HepG2 (cell line): ENCODE data around the gene GATA5. TPM values are rescaled to one million over a fixed set of nuclear protein-coding genes. Genes with fewer than 3 reads are reported as not detected.

Experiments used
- ATAC-seq: fragments of 200-7000 bp; cut with Tn5 transposase; 3 replicates; pipeline ENCODE4 v1.9.1; 2020; ENCODE audit warnings: mild to moderate bottlenecking, moderate library complexity
- BruUV-seq: library from RNA; stranded (reverse); fragments of 400-500 nt; replicated peaks from 2 replicates; lab custom pipeline; 2021; lab: Mats Ljungman, UMichigan
- CTCF ChIA-PET: fragments of 300-600 bp; formaldehyde crosslinking; extraction: SDS; loops from one replicate; lab custom pipeline; 2021; ENCODE audit warnings: low total read pairs, inconsistent platforms, low intra/inter-chr PET ratio; lab: Yijun Ruan, JAX
- POLR2A ChIA-PET: fragments of 350-600 bp; sonication (Branson Sonifier 250); formaldehyde crosslinking; loops from one replicate; lab custom pipeline; 2020; ENCODE audit warnings: antibody characterized with exemption, inconsistent platforms; lab: Yijun Ruan, JAX
- DNase-seq: peaks from one replicate; pipeline ENCODE4 v3.0.0-alpha.2; 2015; ENCODE audit warnings: low spot score
- FAIRE-seq: peaks from 3 replicates; lab custom pipeline; 2011; peaks lifted over from hg19 to GRCh38; lab: Jason Lieb, UNC
- H2AFZ ChIP-seq: one replicate; pipeline ENCODE4 v1.6.1; 2011; ENCODE audit warnings: low read length, inconsistent platforms
- H3K27ac ChIP-seq: fragments of 300-600 bp; 3 replicates; pipeline ENCODE4 v1.8.0; 2011; ENCODE audit warnings: mixed run types, mild to moderate bottlenecking, mixed read lengths, low read length, inconsistent platforms; ENCODE audit not compliant: insufficient read depth; ENCODE audit errors: extremely low read length
- H3K27me3 ChIP-seq, 2 experiments: fragments of 200-600 bp in 1 of 2; 2 replicates in 1 of 2; 3 replicates in 1 of 2; pipeline versions ENCODE4 v1.6.0 to v1.8.0; 2011; ENCODE audit warnings: low read length in 2 of 2, mild to moderate bottlenecking in 2 of 2, moderate library complexity in 2 of 2, inconsistent platforms in 1 of 2; ENCODE audit not compliant: insufficient read depth in 2 of 2, control insufficient read depth in 1 of 2
- H3K36me3 ChIP-seq, 2 experiments: fragments of 200-600 bp in 1 of 2; replicated peaks in 1 of 2; 2 replicates in 1 of 2; 3 replicates in 1 of 2; pipeline versions ENCODE4 v1.5.1 to v1.8.0; 2011; ENCODE audit warnings: low read length in 2 of 2, inconsistent platforms in 1 of 2; ENCODE audit not compliant: insufficient read depth in 2 of 2, control insufficient read depth in 1 of 2
- H3K4me1 ChIP-seq: 2 replicates; pipeline ENCODE4 v1.5.1; 2012; ENCODE audit warnings: low read length, inconsistent platforms; ENCODE audit not compliant: insufficient read depth
- H3K4me2 ChIP-seq: 2 replicates; pipeline ENCODE4 v1.6.0; 2011; ENCODE audit warnings: low read depth, low read length, inconsistent platforms
- H3K4me3 ChIP-seq, 3 experiments: fragments of 200-600 bp in 1 of 3; sonication (generic), shearing (Covaris generic) in 1 of 3; replicated peaks in 1 of 3; 2 replicates each; pipeline ENCODE4 v1.5.1; 2011 to 2016; ENCODE audit warnings: low read length in 3 of 3, inconsistent platforms in 2 of 3, low read depth in 2 of 3, mild to moderate bottlenecking in 2 of 3, control low read depth in 1 of 3, mixed read lengths in 1 of 3; ENCODE audit not compliant: insufficient read depth in 1 of 3
- H3K79me2 ChIP-seq: one replicate; pipeline ENCODE4 v1.6.1; 2011; ENCODE audit warnings: low read length, inconsistent platforms; ENCODE audit not compliant: insufficient read depth
- H3K9ac ChIP-seq: 2 replicates; pipeline ENCODE4 v1.6.0; 2011; ENCODE audit warnings: mild to moderate bottlenecking, low read depth, low read length, inconsistent platforms; ENCODE audit not compliant: insufficient read depth
- H3K9me3 ChIP-seq: 2 replicates; pipeline ENCODE4 v1.5.1; 2012; ENCODE audit warnings: mild to moderate bottlenecking, low read length
- H4K20me1 ChIP-seq: 2 replicates; pipeline ENCODE4 v1.6.0; 2011; ENCODE audit warnings: inconsistent platforms, mild to moderate bottlenecking, low read length, moderate library complexity; ENCODE audit not compliant: insufficient read depth
- BCL6 ChIP-seq: IDR thresholded peaks from 2 replicates; pipeline ENCODE4 v1.6.1; 2016; ENCODE audit warnings: missing genetic modification reagents, missing compliant biosample characterization
- DMAP1 ChIP-seq: IDR thresholded peaks from 2 replicates; pipeline ENCODE4 v1.6.1; 2016
- GMEB2 ChIP-seq: IDR thresholded peaks from 2 replicates; pipeline ENCODE4 v1.6.1; 2016; ENCODE audit warnings: missing biosample characterization, missing genetic modification reagents, low read depth
- GPN1 ChIP-seq: sonication (generic); formaldehyde crosslinking; IDR thresholded peaks from 2 replicates; pipeline ENCODE4 v1.5.1; 2020; ENCODE audit warnings: missing genetic modification reagents, borderline replicate concordance
- HDAC1 ChIP-seq: sonication (generic); formaldehyde crosslinking; IDR thresholded peaks from 2 replicates; pipeline ENCODE4 v1.5.1; 2020; ENCODE audit warnings: mild to moderate bottlenecking, missing genetic modification reagents
- HMGA1 ChIP-seq: sonication (generic); formaldehyde crosslinking; conservative IDR thresholded peaks from 2 replicates; pipeline ENCODE4 v1.4.0; 2020; ENCODE audit warnings: missing genetic modification reagents
- HNF4A ChIP-seq: sonication (generic); formaldehyde crosslinking; IDR thresholded peaks from 2 replicates; pipeline ENCODE4 v1.4.0; 2020; ENCODE audit warnings: missing genetic modification reagents
- POLR2G ChIP-seq: fragments of 200-400 bp; formaldehyde crosslinking; IDR thresholded peaks from 2 replicates; pipeline ENCODE4 v1.6.1; 2018; ENCODE audit warnings: mild to moderate bottlenecking, low read depth, low read length, moderate library complexity
- RXRB ChIP-seq: IDR thresholded peaks from 2 replicates; pipeline ENCODE4 v1.6.1; 2016; ENCODE audit warnings: borderline replicate concordance, missing genetic modification reagents, missing compliant biosample characterization
- SRSF1 ChIP-seq: fragments of 200-400 bp; formaldehyde crosslinking; optimal IDR thresholded peaks from 2 replicates; pipeline ENCODE3; 2017; ENCODE audit warnings: mild to moderate bottlenecking, low read depth, low read length, moderate library complexity
- U2AF1 ChIP-seq: fragments of 200-400 bp; formaldehyde crosslinking; optimal IDR thresholded peaks from 2 replicates; pipeline ENCODE3; 2017; ENCODE audit warnings: mild to moderate bottlenecking, low read depth, low read length
- YY1 ChIP-seq: IDR thresholded peaks from 2 replicates; pipeline ENCODE4 v1.6.1; 2011; ENCODE audit warnings: low read length, low read depth, moderate library complexity, mild to moderate bottlenecking; ENCODE audit not compliant: insufficient read depth, insufficient replicate concordance
- ZBTB7A ChIP-seq: sonication (generic); formaldehyde crosslinking; IDR thresholded peaks from 2 replicates; pipeline ENCODE4 v1.8.0; 2022; ENCODE audit warnings: mild to moderate bottlenecking, missing genetic modification reagents
- ZNF207 ChIP-seq: fragments of 450-650 bp; IDR thresholded peaks from 2 replicates; pipeline ENCODE4 v1.6.1; 2016; ENCODE audit warnings: antibody characterized with exemption, borderline replicate concordance
- ZNF460 ChIP-seq: sonication (generic); formaldehyde crosslinking; IDR thresholded peaks from 2 replicates; pipeline ENCODE4 v1.5.1; 2020; ENCODE audit warnings: missing genetic modification reagents, mild to moderate bottlenecking, borderline replicate concordance
- ZNF556 ChIP-seq: sonication (generic); formaldehyde crosslinking; IDR thresholded peaks from 2 replicates; pipeline ENCODE4 v1.4.0; 2020; ENCODE audit warnings: mild to moderate bottlenecking, missing genetic modification reagents, borderline replicate concordance
- ZNF746 ChIP-seq: sonication (generic); formaldehyde crosslinking; IDR thresholded peaks from 2 replicates; pipeline ENCODE4 v1.8.0; 2022; ENCODE audit warnings: mild to moderate bottlenecking, missing genetic modification reagents
- WGBS: methylation state at CpG from one replicate; pipeline ENCODE4 v1.1.6; 2017; ENCODE audit warnings: low lambda C conversion rate; 5-methylcytosine and 5-hydroxymethylcytosine counted together
- in situ Hi-C: cut with HindIII; loops from 2 replicates; pipeline ENCODE4 v1.10.0; 2017; ENCODE audit warnings: low pct_unique_long_range_greater_than_20kb; ENCODE audit not compliant: extremely low pct_ligation_motif_present
- intact Hi-C: fragments of 100-400 bp; cut with micrococcal nuclease; formaldehyde crosslinking; loops from one replicate; pipeline ENCODE4 v1.10.0; 2022; ENCODE audit not compliant: unreplicated experiment
- polyA plus RNA-seq, 8 experiments: library from polyadenylated mRNA; depleted of rRNA in 3 of 8; stranded (reverse) in 7 of 8; unstranded in 1 of 8; fragments of >200 nt; fragmentation: Illumina TruSeq in 4 of 8; extraction: Trizol in 4 of 8; gene quantifications; 2 replicates each; pipeline versions ENCODE4 v1.2.1 to v1.2.3, GENCODE V29; 2011 to 2016; ENCODE audit warnings: low read depth in 4 of 8, missing spikeins in 1 of 8, mixed read lengths in 1 of 8; ENCODE audit not compliant: insufficient read depth in 1 of 8
- total RNA-seq, 5 experiments: library from RNA; depleted of rRNA; stranded (reverse); fragments of >200 nt; fragmentation: Illumina TruSeq; extraction: Trizol; gene quantifications; 2 replicates each; pipeline ENCODE4 v1.2.3, GENCODE V29; 2016; ENCODE audit warnings: low read depth in 1 of 5
- TF ChIP-seq, protein P1 (sequence below): IDR thresholded peaks from 2 replicates; pipeline ENCODE4 v1.6.1; 2016; ENCODE audit warnings: missing compliant biosample characterization, missing genetic modification reagents, borderline replicate concordance
- TF ChIP-seq, protein P2 (sequence below): sonication (generic); formaldehyde crosslinking; IDR thresholded peaks from 2 replicates; pipeline ENCODE4 v1.8.1; 2023; ENCODE audit warnings: missing genetic modification reagents, mild to moderate bottlenecking, borderline replicate concordance
- TF ChIP-seq, protein P3 (sequence below): sonication (generic); formaldehyde crosslinking; IDR thresholded peaks from 2 replicates; pipeline ENCODE4 v1.4.0; 2020; ENCODE audit warnings: missing genetic modification reagents

The GATA5 gene
- total and polyA plus RNA-seq, 2 of the 13 experiments (the other 11 are each of a cell fraction or from before 2014, with no cell fraction given): 0.12 to 0.20 TPM

- intact Hi-C loops: loop anchor here (5.0 kb wide), 1 partner anchor 75 kb away; no protein-coding TSS in a partner anchor
- CTCF ChIA-PET: no interaction called here
- no peaks in the 10 kb centered on the region for H4K20me1 ChIP-seq
- H3K79me2 ChIP-seq: no peaks in the 10 kb centered on the region
- ATAC-seq (peak; percentile 63), DNase-seq (peak; percentile 75), FAIRE-seq (peak; percentile 99)
- WGBS: 9% methylated on average over 13 of the region's 14 CpGs
- H3K4me2 ChIP-seq: peak overlapping the region; percentile 37
- H3K9me3 ChIP-seq: no peaks in the 10 kb centered on the region
- H3K27me3 ChIP-seq: peaks cover 38 to 91% of the 10 kb centered on the region in 2 experiments
- H2AFZ ChIP-seq: no peak overlapping the region
- BruUV-seq: no TSS peak
- no peak overlapping the region for H3K9ac ChIP-seq
- H3K4me3 ChIP-seq: peak overlapping the region in 1 of 3 experiments; percentile 4; a peak in 1 of 6 replicates
- H3K27ac ChIP-seq: no peak overlapping the region
- H3K36me3 ChIP-seq: no peaks in the 10 kb centered on the region
- peaks cover 58% of the 10 kb centered on the region for H3K4me1 ChIP-seq
- in situ Hi-C loops: no loop called here
- POLR2A ChIA-PET: no interaction called here
- TF ChIP-seq ZNF746 (peak; percentile 97), HMGA1 (CRISPR knock-in tag) (no peak), GMEB2 (CRISPR knock-in tag) (no peak), DMAP1 (CRISPR knock-in tag) (0 out of 2 replicates have a peak, but pooled peaks have one; percentile 33), BCL6 (CRISPR knock-in tag) (peak; percentile 66), GPN1 (CRISPR knock-in tag) (no peak), HNF4A (CRISPR knock-in tag) (peak; percentile 66), ZBTB7A (CRISPR knock-in tag) (peak; percentile 61; the same call in 1 of the 2 replicates), SRSF1 (peak; percentile 61), YY1 (no peak), POLR2G (no peak), RXRB (peak; percentile 24; the same call in 1 of the 2 replicates), ZNF207 (no peak), ZNF460 (CRISPR knock-in tag) (no peak), U2AF1 (no peak), ZNF556 (CRISPR knock-in tag) (no peak), HDAC1 (peak; percentile 44; the same call in 1 of the 2 replicates)
- TF ChIP-seq, protein P1, sequence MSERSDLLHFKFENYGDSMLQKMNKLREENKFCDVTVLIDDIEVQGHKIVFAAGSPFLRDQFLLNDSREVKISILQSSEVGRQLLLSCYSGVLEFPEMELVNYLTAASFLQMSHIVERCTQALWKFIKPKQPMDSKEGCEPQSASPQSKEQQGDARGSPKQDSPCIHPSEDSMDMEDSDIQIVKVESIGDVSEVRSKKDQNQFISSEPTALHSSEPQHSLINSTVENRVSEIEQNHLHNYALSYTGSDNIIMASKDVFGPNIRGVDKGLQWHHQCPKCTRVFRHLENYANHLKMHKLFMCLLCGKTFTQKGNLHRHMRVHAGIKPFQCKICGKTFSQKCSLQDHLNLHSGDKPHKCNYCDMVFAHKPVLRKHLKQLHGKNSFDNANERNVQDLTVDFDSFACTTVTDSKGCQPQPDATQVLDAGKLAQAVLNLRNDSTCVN (CRISPR knock-in tag): no peak
- TF ChIP-seq, protein P2, sequence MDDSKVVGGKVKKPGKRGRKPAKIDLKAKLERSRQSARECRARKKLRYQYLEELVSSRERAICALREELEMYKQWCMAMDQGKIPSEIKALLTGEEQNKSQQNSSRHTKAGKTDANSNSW (CRISPR knock-in tag): no peak
- TF ChIP-seq, protein P3, sequence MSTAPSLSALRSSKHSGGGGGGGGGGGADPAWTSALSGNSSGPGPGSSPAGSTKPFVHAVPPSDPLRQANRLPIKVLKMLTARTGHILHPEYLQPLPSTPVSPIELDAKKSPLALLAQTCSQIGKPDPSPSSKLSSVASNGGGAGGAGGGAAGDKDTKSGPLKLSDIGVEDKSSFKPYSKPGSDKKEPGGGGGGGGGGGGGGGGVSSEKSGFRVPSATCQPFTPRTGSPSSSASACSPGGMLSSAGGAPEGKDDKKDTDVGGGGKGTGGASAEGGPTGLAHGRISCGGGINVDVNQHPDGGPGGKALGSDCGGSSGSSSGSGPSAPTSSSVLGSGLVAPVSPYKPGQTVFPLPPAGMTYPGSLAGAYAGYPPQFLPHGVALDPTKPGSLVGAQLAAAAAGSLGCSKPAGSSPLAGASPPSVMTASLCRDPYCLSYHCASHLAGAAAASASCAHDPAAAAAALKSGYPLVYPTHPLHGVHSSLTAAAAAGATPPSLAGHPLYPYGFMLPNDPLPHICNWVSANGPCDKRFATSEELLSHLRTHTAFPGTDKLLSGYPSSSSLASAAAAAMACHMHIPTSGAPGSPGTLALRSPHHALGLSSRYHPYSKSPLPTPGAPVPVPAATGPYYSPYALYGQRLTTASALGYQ (CRISPR knock-in tag): no peak
These were observed 12.0 kb upstream of the GATA5 start for GRCh38 chr20:62487561-62488354.
